Prostate gland (tissue), 2 donors: ENCODE measurements around the gene EP400. TPM values are rescaled to one million over a fixed set of nuclear protein-coding genes. Genes with fewer than 3 reads are reported as not detected.

ENCODE experiments used
- DNase-seq: peaks from one replicate; pipeline ENCODE4 v3.0.0-alpha.2; 2019; ENCODE audit warnings: low spot score
- H3K27ac ChIP-seq, 2 donors: fragments of 200-600 bp; sonication (generic); 2 replicates each; pipeline ENCODE4 v1.5.1; 2017 to 2019
- H3K27me3 ChIP-seq: fragments of 200-600 bp; sonication (generic); replicated peaks from 2 replicates; pipeline ENCODE4 v1.5.1; 2019; ENCODE audit not compliant: insufficient read depth
- H3K36me3 ChIP-seq, 2 donors: fragments of 200-600 bp; sonication (generic); 1 replicate in 1 of 2; 2 replicates in 1 of 2; pipeline versions ENCODE4 v1.5.1 to v1.8.1; 2017 to 2019
- H3K4me1 ChIP-seq: fragments of 200-600 bp; sonication (generic); replicated peaks from 2 replicates; pipeline ENCODE4 v1.5.1; 2019
- H3K4me3 ChIP-seq, 2 donors: fragments of 200-600 bp; sonication (generic); 2 replicates each; pipeline ENCODE4 v1.5.1; 2017 to 2019
- H3K9me3 ChIP-seq: fragments of 200-600 bp; sonication (generic); 2 replicates; pipeline ENCODE4 v1.5.1; 2017
- POLR2A ChIP-seq: fragments of 450-650 bp; IDR thresholded peaks from one replicate; pipeline ENCODE4 v1.6.1; 2016; ENCODE audit warnings: antibody characterized with exemption, mild to moderate bottlenecking
- POLR2AphosphoS5 ChIP-seq: sonication (generic); formaldehyde crosslinking; IDR thresholded peaks from one replicate; pipeline ENCODE4 v1.6.1; 2017; ENCODE audit warnings: antibody characterized with exemption
- WGBS: methylation state at CpG from one replicate; pipeline ENCODE4 v1.1.5; 2018; 5-methylcytosine and 5-hydroxymethylcytosine counted together
- intact Hi-C: fragments of 100-400 bp; cut with DNase I; formaldehyde crosslinking; loops from one replicate; pipeline ENCODE4 v1.14.2; 2022
- total RNA-seq, 2 donors: library from RNA; depleted of rRNA; stranded (reverse); fragments of >200 nt; gene quantifications; one replicate each; pipeline ENCODE4 v1.1.0, GENCODE V29; 2016
- TF ChIP-seq, protein P1 (sequence below), 4 experiments: fragments of 200-600 bp in 2 of 4; fragments of 450-650 bp in 2 of 4; sonication (generic) in 2 of 4; IDR thresholded peaks; 1 replicate in 3 of 4; 2 replicates in 1 of 4; pipeline ENCODE4 v1.5.1; 2016 to 2019; ENCODE audit warnings: antibody characterized with exemption in 4 of 4, mild to moderate bottlenecking in 2 of 4, moderate library complexity in 2 of 4

The EP400 gene
- total RNA-seq, 2 donors from 2014 or later = 22.3 to 46.2 TPM

DNA sequence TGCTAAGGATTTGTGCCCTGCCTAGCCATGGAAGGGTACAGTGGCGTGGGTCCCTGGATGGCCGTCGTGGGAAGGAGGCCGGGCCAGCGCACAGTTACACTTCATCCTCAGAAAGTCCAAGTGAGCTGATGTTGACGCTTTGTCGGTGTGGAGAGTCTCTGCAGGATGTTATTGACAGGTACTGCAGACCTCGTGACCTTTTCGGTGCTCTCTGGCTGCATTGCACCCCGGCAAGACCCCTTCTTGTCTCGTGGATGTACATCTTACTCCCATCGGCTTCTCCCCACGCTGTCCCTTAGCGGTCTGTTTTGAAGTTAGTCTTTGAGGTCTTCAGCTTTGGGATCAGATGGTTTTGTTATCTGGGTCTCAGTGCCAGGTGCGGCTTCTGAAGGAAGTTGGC, 78.4 kb downstream of the EP400 start:
- no peaks in the 10 kb centered on the region for H3K27me3 ChIP-seq
- H3K27ac ChIP-seq = no peak overlapping the region
- no peaks in the 10 kb centered on the region for H3K4me1 ChIP-seq
- intact Hi-C loops = no loop called here
- peaks cover 21 to 42% of the 10 kb centered on the region in 2 donors for H3K36me3 ChIP-seq
- WGBS = 91% methylated on average over 15 of the region's 15 CpGs
- no peak overlapping the region for H3K4me3 ChIP-seq
- DNase-seq = no peak
- H3K9me3 ChIP-seq = no peaks in the 10 kb centered on the region
- no peak for TF ChIP-seq POLR2AphosphoS5
- TF ChIP-seq, protein P1, sequence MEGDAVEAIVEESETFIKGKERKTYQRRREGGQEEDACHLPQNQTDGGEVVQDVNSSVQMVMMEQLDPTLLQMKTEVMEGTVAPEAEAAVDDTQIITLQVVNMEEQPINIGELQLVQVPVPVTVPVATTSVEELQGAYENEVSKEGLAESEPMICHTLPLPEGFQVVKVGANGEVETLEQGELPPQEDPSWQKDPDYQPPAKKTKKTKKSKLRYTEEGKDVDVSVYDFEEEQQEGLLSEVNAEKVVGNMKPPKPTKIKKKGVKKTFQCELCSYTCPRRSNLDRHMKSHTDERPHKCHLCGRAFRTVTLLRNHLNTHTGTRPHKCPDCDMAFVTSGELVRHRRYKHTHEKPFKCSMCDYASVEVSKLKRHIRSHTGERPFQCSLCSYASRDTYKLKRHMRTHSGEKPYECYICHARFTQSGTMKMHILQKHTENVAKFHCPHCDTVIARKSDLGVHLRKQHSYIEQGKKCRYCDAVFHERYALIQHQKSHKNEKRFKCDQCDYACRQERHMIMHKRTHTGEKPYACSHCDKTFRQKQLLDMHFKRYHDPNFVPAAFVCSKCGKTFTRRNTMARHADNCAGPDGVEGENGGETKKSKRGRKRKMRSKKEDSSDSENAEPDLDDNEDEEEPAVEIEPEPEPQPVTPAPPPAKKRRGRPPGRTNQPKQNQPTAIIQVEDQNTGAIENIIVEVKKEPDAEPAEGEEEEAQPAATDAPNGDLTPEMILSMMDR (IDR thresholded peaks at IDR 0.05) = no peak
- no peak for TF ChIP-seq POLR2A

GRCh38 chr12:132029503-132030300, 80.0 kb downstream of the EP400 start:
- WGBS = 74% methylated on average over 23 of the region's 26 CpGs
- TF ChIP-seq, protein P1 (IDR thresholded peaks at IDR 0.05) = no peak
- intact Hi-C loops = no loop called here
- Histone ChIP-seq H3K36me3 (peaks cover 15 to 47% of the 10 kb centered on the region in 2 donors), H3K27ac (no peak overlapping the region), H3K9me3 (no peaks in the 10 kb centered on the region), H3K4me1 (no peaks in the 10 kb centered on the region), H3K27me3 (no peaks in the 10 kb centered on the region), H3K4me3 (no peak overlapping the region)
- DNase-seq = no peak

GRCh38 chr12:132030367-132031038, 80.8 kb downstream of the EP400 start:
- Histone ChIP-seq H3K4me3 (no peak overlapping the region), H3K9me3 (no peaks in the 10 kb centered on the region), H3K4me1 (no peaks in the 10 kb centered on the region), H3K27me3 (no peaks in the 10 kb centered on the region), H3K36me3 (peaks cover 12 to 49% of the 10 kb centered on the region in 2 donors), H3K27ac (no peak overlapping the region)
- no peak for DNase-seq
- TF ChIP-seq POLR2AphosphoS5 (no peak), POLR2A (no peak)
- TF ChIP-seq, protein P1 (IDR thresholded peaks at IDR 0.05) = no peak
- WGBS = 82% methylated on average over 11 of the region's 11 CpGs
- intact Hi-C loops = no loop called here

DNA sequence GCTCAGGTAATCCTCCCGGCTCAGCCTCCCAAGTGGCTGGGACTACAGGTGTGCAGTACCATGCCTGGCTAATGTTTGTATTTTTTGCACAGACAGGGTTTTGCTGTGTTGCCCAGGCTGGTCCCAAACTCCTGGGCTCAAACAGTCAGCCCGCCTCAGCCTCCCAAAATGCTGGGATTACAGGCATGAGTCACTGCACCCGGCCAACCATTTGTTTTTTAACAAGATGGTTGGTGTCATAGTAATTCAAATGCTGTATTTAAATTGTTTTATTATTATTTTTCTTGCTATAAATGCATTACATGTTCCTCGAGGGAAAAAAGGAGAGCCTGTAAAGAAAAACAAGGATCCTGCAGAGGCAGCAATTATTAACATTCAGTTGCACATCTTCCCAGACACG, 83.9 kb downstream of the EP400 start:
- WGBS = 94% methylated on average over 5 of the region's 5 CpGs

More for the DNA sequence above, 83.9 kb downstream of the EP400 start:
- Histone ChIP-seq H3K4me1 (no peaks in the 10 kb centered on the region), H3K27me3 (no peaks in the 10 kb centered on the region), H3K9me3 (no peaks in the 10 kb centered on the region), H3K4me3 (no peak overlapping the region), H3K36me3 (peaks cover 10 to 38% of the 10 kb centered on the region in 2 donors), H3K27ac (no peak overlapping the region)
- intact Hi-C loops = no loop called here
- TF ChIP-seq, protein P1 (IDR thresholded peaks at IDR 0.05) = no peak
- DNase-seq = no peak
